ENCODE results near the gene TBC1D5. TPM values are rescaled to one million over a fixed set of nuclear protein-coding genes. Genes with fewer than 3 reads are reported as not detected.

Gene TBC1D5
- total and polyA plus RNA-seq, 2 of the 4 experiments (the other 2 are of a cell fraction), result 16.4 to 57.0 TPM

GRCh38 chr3:17515445-17516234 is 226.8 kb downstream of the TBC1D5 start:
- POLR2A ChIA-PET (ENCODE audit: unreplicated experiment), result no interaction called here

More at GRCh38 chr3:17515445-17516234, 226.8 kb downstream of the TBC1D5 start:
- BruUV-seq (replicated peaks), result no TSS peak
- H2BK15ac ChIP-seq (ENCODE audit: low read depth, low read length), result no peak overlapping the region
- no peak overlapping the region for H3K4me3 ChIP-seq (ENCODE audit: insufficient read depth, low read depth, low read length)
- DNase-seq, result peak; percentile 62
- peak; percentile 65 for ATAC-seq (ENCODE audit: low read depth)
- H2BK20ac ChIP-seq (ENCODE audit: low read depth, low read length), result no peak overlapping the region
- TF ChIP-seq CEBPB (IDR thresholded peaks at IDR 0.05; ENCODE audit: low read depth, low read length) (peak; percentile 49), BHLHE40 (IDR thresholded peaks at IDR 0.05; ENCODE audit: low read depth, low read length) (no peak)
- no CpG with 5 or more reads among the region's 4 CpGs for WGBS, 2 experiments (ENCODE audit: extremely low coverage in 2 of 2, insufficient read length in 1 of 2)
- in situ Hi-C loops (cut with MboI; ENCODE audit: low sequenced_read_pairs), result no loop called here
- no peak overlapping the region; the same call in 1 of the 2 replicates for H4K5ac ChIP-seq (ENCODE audit: low read depth, low read length)
- no peaks in the 10 kb centered on the region for H3K27me3 ChIP-seq (ENCODE audit: control insufficient read depth, insufficient read depth, low read length)
- peaks cover 2% of the 10 kb centered on the region; the same call in 1 of the 2 replicates for H3K9me1 ChIP-seq (ENCODE audit: insufficient read depth, low read length)
- dilution Hi-C loops (cut with HindIII; ENCODE audit: low sequenced_read_pairs, unreplicated experiment), result no loop called here
- CTCF ChIA-PET, result no interaction called here
- peak overlapping the region; percentile 49 for H2BK5ac ChIP-seq (ENCODE audit: low read depth, low read length, poor library complexity, severe bottlenecking)
- no peak overlapping the region for H3K56ac ChIP-seq (ENCODE audit: extremely low read depth, insufficient read depth, low read length)
- peak overlapping the region; percentile 70; the same call in 1 of the 2 replicates for H3K18ac ChIP-seq (ENCODE audit: low read depth, low read length)
- no peak overlapping the region for H3K14ac ChIP-seq (replicated peaks; ENCODE audit: low read depth, low read length)
- H3K9me3 ChIP-seq (ENCODE audit: control insufficient read depth, insufficient read depth, low read length), result no peaks in the 10 kb centered on the region
- H3K36me3 ChIP-seq (ENCODE audit: control insufficient read depth, insufficient read depth, low read length), result no peaks in the 10 kb centered on the region
- no peak overlapping the region for H3K4ac ChIP-seq (ENCODE audit: low read depth, low read length)
- H3K4me1 ChIP-seq (ENCODE audit: control insufficient read depth, insufficient read depth, low read length), result peaks cover 5% of the 10 kb centered on the region; the same call in 1 of the 2 replicates
- no peak overlapping the region for H2AK9ac ChIP-seq (replicated peaks; ENCODE audit: low read depth, low read length, poor library complexity)
- H3K79me1 ChIP-seq (ENCODE audit: low read depth in 1 of 2, low read length in 2 of 2), result no peaks in the 10 kb centered on the region
- H2BK120ac ChIP-seq (ENCODE audit: low read depth, low read length), result no peak overlapping the region
- no peak overlapping the region for H4K8ac ChIP-seq (ENCODE audit: low read depth in 2 of 2, low read length in 2 of 2)
- no peak overlapping the region for H3K4me2 ChIP-seq (ENCODE audit: low read depth, low read length)
- no peak overlapping the region for H3K9ac ChIP-seq (ENCODE audit: low read depth, low read length)
- no peak overlapping the region for H3K23ac ChIP-seq (ENCODE audit: low read depth, low read length)
- peak overlapping the region; percentile 54; the same call in 1 of the 2 replicates for H3K27ac ChIP-seq (ENCODE audit: insufficient read depth, low read length)
- intact Hi-C loops (cut with micrococcal nuclease), result loop anchor here (5.0 kb wide), 1 partner anchor 42 kb away; no protein-coding TSS in a partner anchor
- no peak overlapping the region for H4K91ac ChIP-seq (ENCODE audit: insufficient read depth, low read depth, low read length)
- H4K20me1 ChIP-seq (ENCODE audit: insufficient read depth, low read length), result no peaks in the 10 kb centered on the region
- no peak overlapping the region for H2AFZ ChIP-seq (replicated peaks; ENCODE audit: low read length, poor library complexity)
- no peak overlapping the region for H2AK5ac ChIP-seq (ENCODE audit: low read depth, low read length)

All from IMR-90 (cell line).